ENCODE measurements around the gene INHBB.

The INHBB gene

DNA sequence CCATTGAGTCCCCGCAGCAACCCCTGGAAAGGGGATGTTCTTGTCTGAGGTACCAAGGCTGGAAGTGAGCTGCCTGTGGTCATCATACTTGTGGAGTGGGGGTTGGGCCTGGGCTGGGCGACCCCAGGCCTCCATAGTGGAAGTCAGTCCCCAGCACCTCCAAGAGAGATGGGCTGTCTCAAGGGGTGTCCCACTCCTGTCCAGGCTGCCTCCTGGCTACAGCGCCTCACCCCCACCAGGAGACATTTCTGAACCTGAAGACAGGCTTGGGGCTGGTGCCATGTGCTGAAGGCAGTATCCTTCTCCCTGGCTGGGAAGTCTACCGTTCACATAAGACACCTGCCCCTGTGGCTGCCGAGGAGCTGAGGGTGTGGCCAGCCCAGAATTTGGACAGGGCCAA lies 28.9 kb downstream of the INHBB start:
- H3K36me3 Mint-ChIP-seq (ENCODE audit: low read depth) = no peaks in the 10 kb centered on the region
- TF ChIP-seq CTCF (IDR thresholded peaks at IDR 0.05; ENCODE audit: unreplicated experiment in 3 of 3) = no peak
- H3K4me1 Mint-ChIP-seq = no peaks in the 10 kb centered on the region
- no peak overlapping the region for H3K27ac Mint-ChIP-seq
- no peak overlapping the region for H3K4me3 Mint-ChIP-seq
- no peaks in the 10 kb centered on the region for H3K9me3 Mint-ChIP-seq
- H3K27me3 Mint-ChIP-seq (ENCODE audit: low read depth) = peaks cover 18% of the 10 kb centered on the region

DNA sequence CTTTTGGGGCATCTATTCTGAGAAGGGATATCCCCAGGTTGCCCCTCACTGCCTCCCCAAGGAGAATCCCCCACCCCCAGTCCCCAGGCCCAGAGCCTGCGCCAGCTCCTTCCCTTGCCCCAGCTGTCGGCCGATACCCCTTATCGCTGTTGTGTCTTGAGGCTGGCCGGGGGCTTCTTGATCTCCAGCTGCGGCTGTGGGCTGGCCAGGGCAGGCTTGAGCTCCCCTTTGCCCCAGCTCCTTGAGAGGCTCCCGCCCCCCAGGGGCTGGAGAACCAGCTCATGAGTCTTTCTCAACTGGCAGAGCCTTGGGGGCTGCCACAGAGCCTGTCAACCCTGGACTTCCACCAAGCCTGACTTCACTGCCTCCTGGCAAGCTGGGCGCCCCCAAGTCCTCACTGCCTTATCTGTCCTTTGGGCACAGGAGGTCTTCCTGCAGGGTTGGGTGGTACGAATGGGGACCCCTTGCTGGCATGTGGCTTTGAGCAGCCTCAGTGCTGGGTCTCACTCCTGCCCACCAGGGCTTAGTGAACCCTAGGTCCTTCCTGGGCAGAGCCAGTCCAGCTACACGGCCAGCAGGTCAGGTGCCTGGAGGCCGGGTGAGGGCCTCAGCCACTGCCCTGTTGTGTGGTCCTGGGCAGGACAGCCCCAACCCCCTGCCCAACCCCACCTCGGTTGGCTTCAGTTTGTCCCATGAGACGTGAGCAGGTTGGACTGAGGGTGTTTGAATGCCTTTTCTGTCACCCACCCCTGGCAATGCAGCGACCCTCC lies 29.5 kb downstream of the INHBB start:
- no peak overlapping the region for H3K27ac Mint-ChIP-seq
- no peaks in the 10 kb centered on the region for H3K36me3 Mint-ChIP-seq (ENCODE audit: low read depth)
- H3K4me3 Mint-ChIP-seq = no peak overlapping the region
- peaks cover 20% of the 10 kb centered on the region for H3K27me3 Mint-ChIP-seq (ENCODE audit: low read depth)
- no peaks in the 10 kb centered on the region for H3K4me1 Mint-ChIP-seq
- no peak for TF ChIP-seq CTCF (IDR thresholded peaks at IDR 0.05; ENCODE audit: unreplicated experiment in 3 of 3)
- no peaks in the 10 kb centered on the region for H3K9me3 Mint-ChIP-seq

- Mint-ChIP-seq H3K36me3 (ENCODE audit: low read depth) (no peaks in the 10 kb centered on the region), H3K9me3 (no peaks in the 10 kb centered on the region), H3K4me1 (no peaks in the 10 kb centered on the region), H3K27ac (no peak overlapping the region), H3K4me3 (no peak overlapping the region), H3K27me3 (ENCODE audit: low read depth) (peaks cover 25% of the 10 kb centered on the region)
- no peak for TF ChIP-seq CTCF (IDR thresholded peaks at IDR 0.05; ENCODE audit: unreplicated experiment in 3 of 3)
Observed at GRCh38 chr2:120376101-120376500, 30.2 kb downstream of the INHBB start.

DNA sequence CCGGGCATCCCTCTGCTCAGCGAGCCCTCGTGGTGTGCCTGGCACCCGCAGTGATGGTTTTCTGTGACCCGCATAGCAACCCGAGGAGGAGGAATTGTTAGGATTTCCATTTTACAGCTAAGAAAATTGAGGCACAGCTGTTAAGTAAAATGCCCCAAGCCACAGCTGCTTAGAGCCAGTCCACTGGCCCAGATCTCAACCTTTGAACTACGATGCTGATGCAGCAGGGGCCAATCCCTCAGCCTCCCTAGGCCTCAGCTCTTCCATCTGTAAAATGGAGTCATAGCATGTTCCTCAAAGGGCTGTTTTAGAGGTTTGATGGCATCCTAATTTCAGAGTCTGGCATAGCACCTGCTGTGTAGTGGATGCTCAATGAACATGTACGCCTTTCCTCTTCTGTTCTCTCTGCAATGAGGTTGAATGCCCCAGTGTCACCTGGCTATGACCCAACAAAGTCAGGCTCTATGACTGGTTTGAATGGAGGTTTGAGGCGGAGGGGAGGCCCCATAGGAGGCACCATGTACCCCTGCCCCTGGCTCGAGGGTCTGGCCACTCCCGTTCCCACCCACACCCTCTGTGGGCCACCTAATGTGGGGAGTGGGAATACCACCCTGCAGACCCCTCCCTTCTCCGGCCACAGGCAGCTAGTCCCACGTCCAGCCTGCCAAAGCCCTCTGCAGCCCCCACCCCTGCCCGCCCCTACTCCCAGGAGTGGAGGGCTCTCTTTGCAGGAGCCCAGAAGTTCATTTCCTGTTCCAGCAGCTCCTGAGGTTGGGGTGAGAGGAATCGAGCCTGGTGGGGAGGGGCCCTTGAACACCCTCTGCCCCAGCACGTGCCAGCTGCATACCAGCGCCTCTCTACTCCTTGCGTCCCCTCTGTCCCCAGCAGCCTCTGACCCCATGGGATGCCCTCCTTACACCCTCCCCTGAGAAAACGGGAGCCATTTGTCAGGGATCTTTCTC lies 31.0 kb downstream of the INHBB start:
- no peaks in the 10 kb centered on the region for H3K36me3 Mint-ChIP-seq (ENCODE audit: low read depth)
- no peaks in the 10 kb centered on the region for H3K4me1 Mint-ChIP-seq
- TF ChIP-seq CTCF (IDR thresholded peaks at IDR 0.05; ENCODE audit: unreplicated experiment in 3 of 3) = no peak
- H3K4me3 Mint-ChIP-seq = no peak overlapping the region
- H3K9me3 Mint-ChIP-seq = no peaks in the 10 kb centered on the region
- peaks cover 31% of the 10 kb centered on the region for H3K27me3 Mint-ChIP-seq (ENCODE audit: low read depth)
- H3K27ac Mint-ChIP-seq = no peak overlapping the region

GRCh38 chr2:120378605-120379004 lies 32.7 kb downstream of the INHBB start:
- peaks cover 39% of the 10 kb centered on the region for H3K27me3 Mint-ChIP-seq (ENCODE audit: low read depth)
- no peaks in the 10 kb centered on the region for H3K36me3 Mint-ChIP-seq (ENCODE audit: low read depth)
- no peak overlapping the region for H3K27ac Mint-ChIP-seq
- no peak for TF ChIP-seq CTCF (IDR thresholded peaks at IDR 0.05; ENCODE audit: unreplicated experiment in 3 of 3)
- H3K9me3 Mint-ChIP-seq = no peaks in the 10 kb centered on the region
- H3K4me1 Mint-ChIP-seq = no peaks in the 10 kb centered on the region
- H3K4me3 Mint-ChIP-seq = no peak overlapping the region
